Omental fat pad (tissue), 4 donors: Measurements from ENCODE around the gene LINGO1. TPM values are rescaled to one million over a fixed set of nuclear protein-coding genes. Genes with fewer than 3 reads are reported as not detected.

Experiments used
- ATAC-seq: fragments of 150-250 bp; one replicate; pipeline ENCODE4 v1.9.1; 2016; ENCODE audit warnings: mild to moderate bottlenecking, moderate library complexity; ENCODE audit not compliant: low FRiP score
- DNase-seq: peaks from one replicate; pipeline ENCODE4 v3.0.0-alpha.2; 2019; ENCODE audit warnings: low spot score
- total RNA-seq, 4 donors: library from RNA; depleted of rRNA; stranded (reverse); fragments of >200 nt; gene quantifications; one replicate each; pipeline ENCODE4 v1.1.0, GENCODE V29; 2016
- TF ChIP-seq, protein P1 (sequence below), 3 donors: fragments of 450-650 bp; IDR thresholded peaks; one replicate each; pipeline ENCODE4 v1.5.1; 2016 to 2017; ENCODE audit warnings: antibody characterized with exemption in 3 of 3, mild to moderate bottlenecking in 3 of 3, moderate library complexity in 2 of 3

The LINGO1 gene
- total RNA-seq, 4 donors from 2014 or later = 0.36 to 1.7 (median 0.69) TPM

DNA sequence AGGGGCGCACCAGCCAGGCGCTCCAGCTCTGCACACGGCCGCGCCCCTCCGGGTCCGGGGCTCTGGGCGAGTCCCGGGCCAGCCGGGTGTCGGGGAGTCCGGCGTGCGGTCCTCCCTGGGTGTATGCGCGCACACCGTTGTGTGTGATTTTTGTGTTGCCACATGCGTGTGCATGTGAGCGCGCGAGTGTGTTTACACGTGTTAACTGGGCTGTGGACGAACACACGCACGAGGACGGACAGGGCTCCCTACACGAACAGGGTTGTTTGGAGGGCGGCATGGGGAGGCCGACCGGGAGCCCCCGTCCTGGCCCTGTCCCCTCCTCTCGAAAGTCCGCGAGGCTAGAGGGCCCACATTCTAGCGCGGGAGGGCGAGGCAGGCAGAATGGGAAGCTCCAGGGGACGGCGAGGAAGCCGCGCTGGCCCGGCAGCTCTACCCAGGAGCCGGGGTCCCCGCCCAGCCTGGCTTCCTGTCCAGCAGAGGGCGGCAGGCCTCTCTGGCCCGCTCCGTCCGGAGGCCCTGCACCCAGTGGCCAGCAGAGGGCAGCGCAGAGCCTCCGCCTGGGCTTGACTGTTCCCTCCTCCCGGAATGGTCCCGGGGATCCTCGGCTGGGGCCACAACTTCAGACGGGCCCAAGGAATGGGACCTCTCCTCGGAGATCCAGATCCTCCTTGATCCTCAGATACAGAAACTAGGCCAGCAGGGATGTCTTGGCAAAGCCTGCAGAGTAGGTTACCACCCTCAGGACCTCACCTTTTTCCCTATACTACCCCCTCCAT is 611 bp upstream of the LINGO1 start:
- TF ChIP-seq, protein P1, sequence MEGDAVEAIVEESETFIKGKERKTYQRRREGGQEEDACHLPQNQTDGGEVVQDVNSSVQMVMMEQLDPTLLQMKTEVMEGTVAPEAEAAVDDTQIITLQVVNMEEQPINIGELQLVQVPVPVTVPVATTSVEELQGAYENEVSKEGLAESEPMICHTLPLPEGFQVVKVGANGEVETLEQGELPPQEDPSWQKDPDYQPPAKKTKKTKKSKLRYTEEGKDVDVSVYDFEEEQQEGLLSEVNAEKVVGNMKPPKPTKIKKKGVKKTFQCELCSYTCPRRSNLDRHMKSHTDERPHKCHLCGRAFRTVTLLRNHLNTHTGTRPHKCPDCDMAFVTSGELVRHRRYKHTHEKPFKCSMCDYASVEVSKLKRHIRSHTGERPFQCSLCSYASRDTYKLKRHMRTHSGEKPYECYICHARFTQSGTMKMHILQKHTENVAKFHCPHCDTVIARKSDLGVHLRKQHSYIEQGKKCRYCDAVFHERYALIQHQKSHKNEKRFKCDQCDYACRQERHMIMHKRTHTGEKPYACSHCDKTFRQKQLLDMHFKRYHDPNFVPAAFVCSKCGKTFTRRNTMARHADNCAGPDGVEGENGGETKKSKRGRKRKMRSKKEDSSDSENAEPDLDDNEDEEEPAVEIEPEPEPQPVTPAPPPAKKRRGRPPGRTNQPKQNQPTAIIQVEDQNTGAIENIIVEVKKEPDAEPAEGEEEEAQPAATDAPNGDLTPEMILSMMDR (IDR thresholded peaks at IDR 0.05) = peak in 2 of 3 donors; percentile 70 to 93
- peak; percentile 60 for DNase-seq
- ATAC-seq = peak; percentile 94

GRCh38 chr15:77631745-77632533 is 773 bp downstream of the LINGO1 start:
- peak; percentile 10 for ATAC-seq
- DNase-seq = no peak
- TF ChIP-seq, protein P1 (IDR thresholded peaks at IDR 0.05) = no peak

GRCh38 chr15:77630956-77631744 is 1.6 kb downstream of the LINGO1 start:
- ATAC-seq (no peak), DNase-seq (no peak)
- TF ChIP-seq, protein P1 (IDR thresholded peaks at IDR 0.05) = no peak

DNA sequence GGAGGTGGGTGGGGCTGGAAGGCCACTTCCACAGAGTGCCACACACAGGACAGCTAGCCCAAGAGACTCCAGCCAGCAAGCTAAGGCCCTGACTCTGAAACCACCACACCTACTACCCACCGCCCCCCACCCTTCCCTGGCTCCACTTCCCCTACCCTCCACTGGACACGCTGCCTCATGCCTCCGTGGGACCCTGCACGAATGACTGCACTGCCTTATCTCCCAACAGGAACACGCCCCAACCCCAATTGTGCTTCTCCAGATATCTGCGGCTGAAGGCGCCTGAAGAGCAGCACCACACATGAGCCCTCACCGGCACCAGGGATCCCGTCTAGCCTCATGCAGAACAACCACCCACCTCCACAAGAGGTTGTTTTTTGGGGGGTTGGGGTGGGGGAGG is 2.7 kb downstream of the LINGO1 start:
- DNase-seq (no peak), ATAC-seq (no peak)
- TF ChIP-seq, protein P1 (IDR thresholded peaks at IDR 0.05) = no peak

DNA sequence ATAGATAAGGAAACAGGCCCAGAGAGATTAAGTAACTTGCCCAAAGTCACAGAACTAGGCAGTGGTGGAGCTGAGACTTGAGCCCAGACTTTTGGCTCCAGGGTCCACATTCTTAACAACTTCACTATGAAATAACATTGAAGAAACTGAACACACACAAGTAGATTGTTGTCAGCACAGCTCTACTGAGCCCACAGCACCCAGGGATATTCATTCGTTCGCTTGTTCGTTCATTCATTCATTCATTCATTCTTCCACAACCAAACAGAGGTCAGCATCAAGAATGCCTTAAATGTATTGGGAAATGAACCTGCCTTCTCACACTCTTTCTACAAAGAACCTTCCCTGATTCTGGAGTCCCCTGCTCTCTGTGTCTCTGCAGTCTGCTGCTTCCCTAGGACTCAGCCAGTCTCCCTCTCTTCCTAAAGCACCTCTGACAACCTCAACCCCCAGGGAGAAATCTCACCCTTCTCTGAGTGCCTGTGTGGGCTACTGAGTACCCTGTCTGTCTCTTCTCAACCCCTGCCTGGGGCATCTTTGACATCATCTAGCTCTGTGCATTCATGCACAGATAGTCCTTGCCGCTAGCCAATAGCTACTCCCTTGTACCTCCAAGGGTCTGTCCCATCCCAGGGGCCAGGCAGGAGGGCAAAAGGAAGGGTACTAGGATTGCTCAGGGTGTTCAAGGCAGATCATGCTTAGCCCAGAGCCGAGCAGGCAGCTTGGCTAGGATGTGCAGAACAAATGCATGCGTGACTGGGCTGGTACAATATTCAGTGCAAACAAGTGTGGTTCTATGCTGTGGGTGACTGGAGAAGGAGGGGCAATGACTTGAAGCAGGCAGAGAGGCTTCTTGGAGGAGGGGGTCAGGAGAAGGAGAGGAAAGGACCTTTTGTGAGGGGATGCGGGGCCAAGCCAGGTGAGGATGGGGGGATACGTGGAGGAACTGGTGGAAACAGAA is 3.4 kb downstream of the LINGO1 start:
- TF ChIP-seq, protein P1 (IDR thresholded peaks at IDR 0.05) = no peak
- no peak for ATAC-seq
- DNase-seq = no peak

- TF ChIP-seq, protein P1 (IDR thresholded peaks at IDR 0.05) = no peak
- no peak for ATAC-seq
These were observed 4.7 kb downstream of the LINGO1 start for GRCh38 chr15:77628010-77628409.

More at GRCh38 chr15:77628010-77628409, 4.7 kb downstream of the LINGO1 start:
- DNase-seq = no peak
